Esophagus muscularis mucosa (tissue), 4 donors: ENCODE data around the gene TGFBR1. TPM values are rescaled to one million over a fixed set of nuclear protein-coding genes. Genes with fewer than 3 reads are reported as not detected.
A peak's percentile ranks its signal among the peaks of the same experiment; 100 is the strongest.

ENCODE experiments used
- DNase-seq: peaks from one replicate; pipeline ENCODE4 v3.0.0-alpha.2; 2017; ENCODE audit errors: extremely low spot score
- H3K27ac ChIP-seq, 4 donors: fragments of 200-600 bp; sonication (generic); replicated peaks in 1 of 4; 1 replicate in 3 of 4; 2 replicates in 1 of 4; pipeline ENCODE4 v1.5.1; 2016 to 2019; ENCODE audit warnings: mild to moderate bottlenecking in 1 of 4
- H3K27me3 ChIP-seq, 4 donors: fragments of 200-600 bp; sonication (generic); one replicate each; pipeline versions ENCODE4 v1.5.1 to v1.6.0; 2016 to 2019
- H3K36me3 ChIP-seq, 4 donors: fragments of 200-600 bp; sonication (generic); one replicate each; pipeline ENCODE4 v1.5.1; 2016 to 2019
- H3K4me1 ChIP-seq, 4 donors: fragments of 200-600 bp; sonication (generic); one replicate each; pipeline ENCODE4 v1.5.1; 2016 to 2019
- H3K4me3 ChIP-seq, 4 donors: fragments of 200-600 bp; sonication (generic); 1 replicate in 2 of 4; 2 replicates in 2 of 4; pipeline ENCODE4 v1.5.1; 2016 to 2019; ENCODE audit warnings: mild to moderate bottlenecking in 4 of 4, moderate library complexity in 1 of 4
- H3K9me3 ChIP-seq, 4 donors: fragments of 200-600 bp; sonication (generic); 1 replicate in 3 of 4; 2 replicates in 1 of 4; pipeline ENCODE4 v1.5.1; 2016 to 2019
- EP300 ChIP-seq: sonication (generic); formaldehyde crosslinking; IDR thresholded peaks from one replicate; pipeline ENCODE4 v1.6.1; 2017; ENCODE audit warnings: antibody characterized with exemption
- POLR2A ChIP-seq: fragments of 450-650 bp; IDR thresholded peaks from one replicate; pipeline ENCODE4 v1.6.1; 2017; ENCODE audit warnings: antibody characterized with exemption, moderate library complexity, mild to moderate bottlenecking, low read depth
- POLR2AphosphoS5 ChIP-seq, 2 donors: sonication (generic); formaldehyde crosslinking; IDR thresholded peaks; one replicate each; pipeline ENCODE4 v1.6.1; 2017; ENCODE audit warnings: antibody characterized with exemption in 2 of 2
- WGBS: methylation state at CpG from one replicate; pipeline ENCODE4 v1.1.5; 2018; 5-methylcytosine and 5-hydroxymethylcytosine counted together
- intact Hi-C: fragments of 100-400 bp; cut with DNase I; formaldehyde crosslinking; loops from one replicate; pipeline ENCODE4 v1.15.1; 2023
- total RNA-seq, 4 donors: library from RNA; depleted of rRNA; stranded (reverse); fragments of >200 nt; gene quantifications; one replicate each; pipeline versions ENCODE4 v1.1.0 to v1.2.1, GENCODE V29; 2016
- TF ChIP-seq, protein P1 (sequence below), 3 experiments: fragments of 200-600 bp in 2 of 3; fragments of 450-650 bp in 1 of 3; sonication (generic) in 2 of 3; IDR thresholded peaks; one replicate each; pipeline ENCODE4 v1.5.1; 2017 to 2019; ENCODE audit warnings: antibody characterized with exemption in 3 of 3, mild to moderate bottlenecking in 2 of 3, moderate library complexity in 1 of 3

The TGFBR1 gene
- total RNA-seq, 4 donors from 2014 or later: 33.7 to 63.1 (median 48.1) TPM

DNA sequence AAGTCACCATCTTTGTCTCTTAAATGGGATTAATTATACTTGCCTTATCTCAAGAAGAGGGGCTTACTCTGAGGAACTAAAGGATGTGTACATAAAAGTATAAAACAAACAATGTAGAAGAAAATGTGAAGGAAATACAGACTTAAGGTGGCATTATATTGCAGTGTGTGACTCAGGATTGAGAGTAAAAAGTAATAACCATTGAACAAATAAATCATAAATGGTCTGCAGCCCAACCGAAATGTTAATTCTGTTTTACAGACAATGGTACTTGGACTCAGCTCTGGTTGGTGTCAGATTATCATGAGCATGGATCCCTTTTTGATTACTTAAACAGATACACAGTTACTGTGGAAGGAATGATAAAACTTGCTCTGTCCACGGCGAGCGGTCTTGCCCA lies 37.4 kb downstream of the TGFBR1 start:
- Histone ChIP-seq H3K9me3 (no peaks in the 10 kb centered on the region), H3K36me3 (peaks cover 23 to 69% (median 48%) of the 10 kb centered on the region in 4 donors), H3K4me1 (peaks cover 0 to 31% (median 20%) of the 10 kb centered on the region in 4 donors), H3K4me3 (no peak overlapping the region), H3K27me3 (no peaks in the 10 kb centered on the region), H3K27ac (peak overlapping the region in 2 of 4 donors; percentile 46 to 54)
- DNase-seq: no peak
- TF ChIP-seq, protein P1, sequence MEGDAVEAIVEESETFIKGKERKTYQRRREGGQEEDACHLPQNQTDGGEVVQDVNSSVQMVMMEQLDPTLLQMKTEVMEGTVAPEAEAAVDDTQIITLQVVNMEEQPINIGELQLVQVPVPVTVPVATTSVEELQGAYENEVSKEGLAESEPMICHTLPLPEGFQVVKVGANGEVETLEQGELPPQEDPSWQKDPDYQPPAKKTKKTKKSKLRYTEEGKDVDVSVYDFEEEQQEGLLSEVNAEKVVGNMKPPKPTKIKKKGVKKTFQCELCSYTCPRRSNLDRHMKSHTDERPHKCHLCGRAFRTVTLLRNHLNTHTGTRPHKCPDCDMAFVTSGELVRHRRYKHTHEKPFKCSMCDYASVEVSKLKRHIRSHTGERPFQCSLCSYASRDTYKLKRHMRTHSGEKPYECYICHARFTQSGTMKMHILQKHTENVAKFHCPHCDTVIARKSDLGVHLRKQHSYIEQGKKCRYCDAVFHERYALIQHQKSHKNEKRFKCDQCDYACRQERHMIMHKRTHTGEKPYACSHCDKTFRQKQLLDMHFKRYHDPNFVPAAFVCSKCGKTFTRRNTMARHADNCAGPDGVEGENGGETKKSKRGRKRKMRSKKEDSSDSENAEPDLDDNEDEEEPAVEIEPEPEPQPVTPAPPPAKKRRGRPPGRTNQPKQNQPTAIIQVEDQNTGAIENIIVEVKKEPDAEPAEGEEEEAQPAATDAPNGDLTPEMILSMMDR (IDR thresholded peaks at IDR 0.05): no peak
- TF ChIP-seq POLR2A (no peak), POLR2AphosphoS5 (IDR thresholded peaks at IDR 0.05) (no peak), EP300 (no peak)
- 70% methylated on average over 4 of the region's 4 CpGs for WGBS
- intact Hi-C loops: loop anchor here (5.0 kb wide), 1 partner anchor 285 kb away; no protein-coding TSS in a partner anchor

DNA sequence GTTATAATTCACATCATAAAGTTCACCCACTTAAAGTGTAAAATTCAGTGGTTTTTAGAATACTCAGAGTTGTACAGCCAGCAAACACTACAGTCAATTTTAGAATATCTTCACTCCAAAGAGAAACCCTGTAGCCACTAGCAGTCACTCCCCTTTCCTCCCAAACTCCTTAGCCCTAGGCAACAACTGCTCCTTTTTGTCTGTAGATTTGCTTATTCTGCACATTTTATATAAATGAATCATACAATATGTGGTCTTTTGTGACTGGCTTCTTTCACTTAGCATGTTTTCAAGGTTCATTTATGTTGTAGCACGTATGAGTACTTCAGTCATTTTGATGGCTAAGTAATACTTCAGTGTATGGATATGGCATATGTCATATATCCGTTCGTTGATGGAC lies 38.7 kb downstream of the TGFBR1 start:
- Histone ChIP-seq H3K4me1 (peaks cover 0 to 29% (median 14%) of the 10 kb centered on the region in 4 donors), H3K36me3 (peaks cover 36 to 73% (median 60%) of the 10 kb centered on the region in 4 donors), H3K27me3 (no peaks in the 10 kb centered on the region), H3K4me3 (no peak overlapping the region), H3K27ac (no peak overlapping the region), H3K9me3 (no peaks in the 10 kb centered on the region)
- DNase-seq: no peak
- 91% methylated on average over 3 of the region's 3 CpGs for WGBS
- TF ChIP-seq POLR2AphosphoS5 (IDR thresholded peaks at IDR 0.05) (no peak), EP300 (no peak), POLR2A (no peak)
- TF ChIP-seq, protein P1 (IDR thresholded peaks at IDR 0.05): no peak
- intact Hi-C loops: loop anchor here (5.0 kb wide), 1 partner anchor 286 kb away; no protein-coding TSS in a partner anchor

DNA sequence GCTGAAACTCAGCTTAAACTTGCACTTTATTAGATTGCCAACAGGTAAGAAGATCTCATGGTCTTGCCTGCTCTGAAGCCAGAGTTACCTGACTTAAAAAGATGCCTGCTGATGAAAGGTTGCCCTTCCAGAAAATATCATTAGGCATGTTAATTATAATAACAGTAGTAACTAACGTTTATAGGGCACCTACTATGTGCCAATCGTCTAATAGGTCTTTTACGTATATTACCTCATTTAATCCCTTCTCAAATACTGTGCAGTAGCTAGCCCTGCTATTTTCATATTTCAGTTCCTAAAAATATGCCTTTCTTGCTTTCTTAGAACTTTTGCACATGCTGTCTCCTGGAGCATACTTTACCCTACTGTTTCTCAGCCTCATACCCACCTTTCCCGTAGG lies 40.1 kb downstream of the TGFBR1 start:
- intact Hi-C loops: loop anchor here (5.0 kb wide), 1 partner anchor 288 kb away; no protein-coding TSS in a partner anchor
- TF ChIP-seq POLR2A (no peak), POLR2AphosphoS5 (IDR thresholded peaks at IDR 0.05) (no peak), EP300 (no peak)
- TF ChIP-seq, protein P1 (IDR thresholded peaks at IDR 0.05): no peak
- H3K4me3 ChIP-seq: no peak overlapping the region
- no peaks in the 10 kb centered on the region for H3K27me3 ChIP-seq
- H3K36me3 ChIP-seq: peaks cover 44 to 82% (median 70%) of the 10 kb centered on the region in 4 donors
- H3K27ac ChIP-seq: no peak overlapping the region
- no peaks in the 10 kb centered on the region for H3K9me3 ChIP-seq
- H3K4me1 ChIP-seq: peaks cover 0 to 24% (median 11%) of the 10 kb centered on the region in 4 donors
- 90% methylated on average over 4 of the region's 4 CpGs for WGBS
- no peak for DNase-seq

DNA sequence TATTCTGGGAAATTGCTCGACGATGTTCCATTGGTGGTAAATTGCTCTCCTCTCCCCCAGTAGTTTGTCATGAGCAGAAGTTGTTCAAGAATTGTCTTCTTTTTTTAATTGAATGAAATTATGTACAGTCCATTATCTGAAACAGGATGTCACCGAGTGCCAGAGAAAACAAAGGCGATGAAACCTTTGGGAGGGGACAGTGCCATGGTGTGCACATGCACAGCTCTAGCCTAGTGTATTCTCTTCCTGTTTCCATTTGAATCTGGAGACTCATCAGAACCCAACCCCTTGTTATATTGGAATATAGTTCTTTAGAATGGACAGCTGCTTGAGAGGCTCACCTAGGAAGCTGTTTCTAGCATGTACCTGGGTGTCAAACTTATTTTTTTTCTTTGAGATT lies 41.7 kb downstream of the TGFBR1 start:
- peaks cover 0 to 8% (median 0%) of the 10 kb centered on the region in 4 donors for H3K4me1 ChIP-seq
- no peak for DNase-seq
- no peak overlapping the region for H3K4me3 ChIP-seq
- intact Hi-C loops: no loop called here
- peaks cover 44 to 85% (median 71%) of the 10 kb centered on the region in 4 donors for H3K36me3 ChIP-seq
- H3K9me3 ChIP-seq: no peaks in the 10 kb centered on the region
- WGBS: 92% methylated on average over 4 of the region's 4 CpGs
- TF ChIP-seq POLR2A (no peak), EP300 (no peak), POLR2AphosphoS5 (IDR thresholded peaks at IDR 0.05) (no peak)
- TF ChIP-seq, protein P1 (IDR thresholded peaks at IDR 0.05): no peak
- no peaks in the 10 kb centered on the region for H3K27me3 ChIP-seq
- no peak overlapping the region for H3K27ac ChIP-seq

DNA sequence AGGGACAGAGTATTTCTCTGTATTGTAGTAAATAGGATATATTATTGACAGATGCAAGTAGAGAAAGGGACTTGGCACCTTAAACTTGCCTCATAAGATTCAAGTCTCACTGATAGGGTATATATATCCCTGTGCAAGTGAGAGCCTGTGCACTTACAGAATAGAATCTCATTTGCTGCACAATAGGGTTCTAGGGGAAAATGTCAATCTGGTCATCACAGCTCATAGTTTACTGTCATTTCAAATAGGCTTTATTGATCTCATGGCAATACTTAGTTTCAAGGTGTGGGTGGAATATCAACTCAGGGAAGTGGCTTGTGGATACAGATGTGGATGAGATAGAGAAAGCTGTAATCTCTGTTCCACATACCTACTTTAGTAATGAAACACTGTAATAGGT lies 42.3 kb downstream of the TGFBR1 start:
- Histone ChIP-seq H3K9me3 (no peaks in the 10 kb centered on the region), H3K4me3 (no peak overlapping the region), H3K27me3 (no peaks in the 10 kb centered on the region), H3K27ac (no peak overlapping the region), H3K36me3 (peaks cover 46 to 84% (median 71%) of the 10 kb centered on the region in 4 donors), H3K4me1 (peaks cover 0 to 2% (median 0%) of the 10 kb centered on the region in 4 donors)
- no peak for TF ChIP-seq POLR2AphosphoS5 (IDR thresholded peaks at IDR 0.05)
- TF ChIP-seq POLR2A: no peak
- TF ChIP-seq EP300: no peak
- TF ChIP-seq, protein P1 (IDR thresholded peaks at IDR 0.05): no peak
- intact Hi-C loops: no loop called here
- DNase-seq: no peak
